ENCODE data around the gene ARID3A.

The ARID3A gene

DNA sequence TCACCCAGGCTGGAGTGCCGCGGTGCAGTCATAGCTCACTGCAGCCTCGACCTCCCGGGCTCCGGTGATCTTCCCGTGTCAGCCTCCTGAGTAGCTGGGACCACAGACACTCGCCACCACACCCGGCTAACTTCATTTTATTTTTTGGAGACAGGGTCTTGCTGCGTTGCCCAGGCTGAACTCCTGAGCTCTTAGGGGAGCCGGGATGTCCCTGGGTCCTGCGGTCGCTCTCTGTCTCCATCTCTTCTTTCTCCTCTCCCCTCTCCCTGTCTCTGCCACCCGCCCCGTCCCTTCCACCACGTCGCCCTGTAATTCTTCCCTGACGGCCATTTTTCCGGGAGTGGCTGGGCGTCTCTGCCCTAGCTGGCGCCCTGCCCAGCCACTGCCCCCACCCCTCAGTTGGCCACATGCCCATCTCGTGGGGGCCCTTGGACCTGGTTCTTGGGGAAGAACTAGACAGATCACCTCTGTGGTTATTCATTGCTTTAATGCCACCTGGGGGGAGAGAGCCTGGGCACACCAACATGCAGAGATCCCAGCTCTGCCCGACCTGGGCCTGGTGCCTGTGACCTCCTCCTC lies 18.9 kb downstream of the ARID3A start:
- H3K9me3 ChIP-seq = no peaks in the 10 kb centered on the region
- peaks cover 41% of the 10 kb centered on the region for H3K36me3 ChIP-seq
- H3K4me1 ChIP-seq (ENCODE audit: control insufficient read depth in 1 of 2, insufficient read depth in 1 of 2, low read depth in 1 of 2, low read length in 1 of 2) = peaks cover 21 to 54% of the 10 kb centered on the region in 2 experiments
- no peaks in the 10 kb centered on the region for H3K27me3 ChIP-seq
- TF ChIP-seq, protein P1, sequence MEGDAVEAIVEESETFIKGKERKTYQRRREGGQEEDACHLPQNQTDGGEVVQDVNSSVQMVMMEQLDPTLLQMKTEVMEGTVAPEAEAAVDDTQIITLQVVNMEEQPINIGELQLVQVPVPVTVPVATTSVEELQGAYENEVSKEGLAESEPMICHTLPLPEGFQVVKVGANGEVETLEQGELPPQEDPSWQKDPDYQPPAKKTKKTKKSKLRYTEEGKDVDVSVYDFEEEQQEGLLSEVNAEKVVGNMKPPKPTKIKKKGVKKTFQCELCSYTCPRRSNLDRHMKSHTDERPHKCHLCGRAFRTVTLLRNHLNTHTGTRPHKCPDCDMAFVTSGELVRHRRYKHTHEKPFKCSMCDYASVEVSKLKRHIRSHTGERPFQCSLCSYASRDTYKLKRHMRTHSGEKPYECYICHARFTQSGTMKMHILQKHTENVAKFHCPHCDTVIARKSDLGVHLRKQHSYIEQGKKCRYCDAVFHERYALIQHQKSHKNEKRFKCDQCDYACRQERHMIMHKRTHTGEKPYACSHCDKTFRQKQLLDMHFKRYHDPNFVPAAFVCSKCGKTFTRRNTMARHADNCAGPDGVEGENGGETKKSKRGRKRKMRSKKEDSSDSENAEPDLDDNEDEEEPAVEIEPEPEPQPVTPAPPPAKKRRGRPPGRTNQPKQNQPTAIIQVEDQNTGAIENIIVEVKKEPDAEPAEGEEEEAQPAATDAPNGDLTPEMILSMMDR (IDR thresholded peaks at IDR 0.05) = no peak
- no peak overlapping the region for H3K27ac ChIP-seq
- no peak overlapping the region for H3K4me3 ChIP-seq (ENCODE audit: low read depth in 1 of 2, low read length in 1 of 2)

- no peak overlapping the region for H3K27ac ChIP-seq
- TF ChIP-seq, protein P1 (IDR thresholded peaks at IDR 0.05) = no peak
- H3K9me3 ChIP-seq = no peaks in the 10 kb centered on the region
- H3K27me3 ChIP-seq = no peaks in the 10 kb centered on the region
- H3K4me3 ChIP-seq (ENCODE audit: low read depth in 1 of 2, low read length in 1 of 2) = no peak overlapping the region
- peaks cover 37% of the 10 kb centered on the region for H3K36me3 ChIP-seq
- peaks cover 21 to 45% of the 10 kb centered on the region in 2 experiments for H3K4me1 ChIP-seq (ENCODE audit: control insufficient read depth in 1 of 2, insufficient read depth in 1 of 2, low read depth in 1 of 2, low read length in 1 of 2)
Measured at GRCh38 chr19:945401-946252, 19.8 kb downstream of the ARID3A start.

DNA sequence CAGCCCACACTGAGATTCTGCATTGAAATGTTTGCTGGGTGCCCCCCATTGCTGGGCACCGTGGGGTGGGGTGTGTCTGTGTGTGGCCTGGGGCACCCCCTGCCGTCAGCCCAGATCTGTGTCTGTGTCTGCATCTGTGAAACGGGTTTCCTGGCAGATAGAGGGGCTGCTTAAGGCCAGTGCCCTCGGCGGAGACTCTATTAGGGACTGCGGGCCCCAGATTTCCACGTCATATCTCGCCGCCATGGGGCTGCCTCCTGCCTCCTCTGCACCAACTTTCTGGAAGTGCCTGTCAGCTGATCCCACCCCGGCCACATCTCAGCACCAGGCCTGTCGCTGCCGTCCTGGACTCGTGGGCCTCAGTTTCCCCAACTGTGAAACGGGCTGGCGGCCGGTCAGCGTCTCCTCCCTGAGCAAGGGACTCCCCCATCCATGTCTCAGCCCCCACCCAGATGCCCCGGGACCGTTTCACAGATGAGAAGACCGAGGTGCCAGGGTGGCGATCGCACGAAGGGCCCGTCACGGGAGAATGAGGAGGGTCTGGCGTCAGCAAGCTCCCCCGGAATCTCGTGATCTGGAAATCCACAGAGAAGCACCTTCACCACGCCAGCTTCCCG lies 21.4 kb downstream of the ARID3A start:
- peak overlapping the region in 1 of 2 experiments; percentile 40 for H3K4me3 ChIP-seq (ENCODE audit: low read depth in 1 of 2, low read length in 1 of 2)
- TF ChIP-seq, protein P1 (IDR thresholded peaks at IDR 0.05) = no peak
- peaks cover 33% of the 10 kb centered on the region for H3K36me3 ChIP-seq
- H3K9me3 ChIP-seq = no peaks in the 10 kb centered on the region
- peaks cover 22 to 30% of the 10 kb centered on the region in 2 experiments for H3K4me1 ChIP-seq (ENCODE audit: control insufficient read depth in 1 of 2, insufficient read depth in 1 of 2, low read depth in 1 of 2, low read length in 1 of 2)
- H3K27ac ChIP-seq = peak overlapping the region; percentile 48
- H3K27me3 ChIP-seq = no peaks in the 10 kb centered on the region

- Histone ChIP-seq H3K4me1 (ENCODE audit: control insufficient read depth in 1 of 2, insufficient read depth in 1 of 2, low read depth in 1 of 2, low read length in 1 of 2) (peaks cover 29 to 35% of the 10 kb centered on the region in 2 experiments), H3K27ac (peak overlapping the region; percentile 48), H3K36me3 (peaks cover 25% of the 10 kb centered on the region), H3K27me3 (no peaks in the 10 kb centered on the region), H3K4me3 (ENCODE audit: low read depth in 1 of 2, low read length in 1 of 2) (peak overlapping the region in 1 of 2 experiments; percentile 40), H3K9me3 (no peaks in the 10 kb centered on the region)
- TF ChIP-seq, protein P1 (IDR thresholded peaks at IDR 0.05) = no peak
Measured at GRCh38 chr19:947707-948539, 22.1 kb downstream of the ARID3A start.

DNA sequence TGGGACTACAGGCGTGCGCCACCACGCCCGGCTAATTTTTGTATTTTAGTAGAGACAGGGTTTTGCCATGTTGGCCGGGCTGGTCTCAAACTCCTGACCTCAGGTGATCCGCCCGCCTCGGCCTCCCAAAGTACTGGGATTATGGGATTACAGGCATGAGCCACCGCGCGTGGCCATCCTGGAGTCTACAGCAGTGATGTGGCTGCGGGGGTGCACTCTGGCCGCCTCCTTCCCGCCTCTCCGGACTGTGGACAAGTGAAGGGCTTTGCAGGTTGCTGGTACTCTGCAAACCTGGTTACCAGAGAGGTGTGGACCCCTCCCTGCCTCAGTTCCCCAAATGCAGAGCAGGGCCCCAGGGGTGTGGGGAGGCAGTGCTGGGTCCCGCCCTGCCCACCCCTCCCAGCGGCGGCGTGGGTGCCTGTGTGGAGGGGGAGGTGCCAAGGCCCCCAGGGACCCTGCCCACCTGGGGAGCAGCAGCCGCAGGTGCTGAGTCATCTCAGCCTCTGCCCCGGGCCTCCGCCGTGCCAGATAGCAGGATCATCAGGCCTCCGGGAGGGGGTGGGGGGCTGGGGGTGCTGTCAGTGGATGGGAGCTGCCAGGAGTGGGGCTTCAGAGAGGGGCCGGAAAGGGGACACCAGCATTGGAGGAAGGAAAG lies 23.1 kb downstream of the ARID3A start:
- Histone ChIP-seq H3K9me3 (no peaks in the 10 kb centered on the region), H3K27me3 (no peaks in the 10 kb centered on the region), H3K4me1 (ENCODE audit: control insufficient read depth in 1 of 2, insufficient read depth in 1 of 2, low read depth in 1 of 2, low read length in 1 of 2) (peaks cover 37 to 45% of the 10 kb centered on the region in 2 experiments), H3K36me3 (peaks cover 20% of the 10 kb centered on the region), H3K4me3 (ENCODE audit: low read depth in 1 of 2, low read length in 1 of 2) (no peak overlapping the region), H3K27ac (no peak overlapping the region)
- TF ChIP-seq, protein P1 (IDR thresholded peaks at IDR 0.05) = no peak
